GM23338 (cell line): Measurements from ENCODE around the gene BAHCC1. TPM values are rescaled to one million over a fixed set of nuclear protein-coding genes. Genes with fewer than 3 reads are reported as not detected.

Experiments
- ATAC-seq: fragments of 200-7000 bp; cut with Tn5 transposase; 3 replicates; pipeline ENCODE4 v1.9.1; 2020
- DNase-seq: peaks from one replicate; pipeline ENCODE4 v3.0.0-alpha.2; 2015; ENCODE audit warnings: low spot score
- H2AFZ ChIP-seq: fragments of 200-600 bp; sonication (generic); 2 replicates; pipeline ENCODE4 v1.8.0; 2016; ENCODE audit warnings: antibody characterized with exemption, mild to moderate bottlenecking, moderate library complexity
- H3F3A ChIP-seq: fragments of 200-600 bp; sonication (generic); replicated peaks from 2 replicates; pipeline ENCODE4 v1.8.0; 2017; ENCODE audit warnings: antibody characterized with exemption, mixed run types, low read depth
- H3K27ac ChIP-seq: fragments of 200-600 bp; sonication (generic); 2 replicates; pipeline ENCODE4 v1.6.1; 2016; ENCODE audit warnings: low read depth
- H3K27me3 ChIP-seq: fragments of 200-600 bp; sonication (generic); 2 replicates; pipeline ENCODE4 v1.8.0; 2016; ENCODE audit warnings: mild to moderate bottlenecking, mixed run types, moderate library complexity; ENCODE audit not compliant: insufficient read depth
- H3K36me3 ChIP-seq: fragments of 200-600 bp; sonication (generic); 2 replicates; pipeline ENCODE4 v1.8.0; 2016; ENCODE audit warnings: mild to moderate bottlenecking; ENCODE audit not compliant: insufficient read depth
- H3K4me1 ChIP-seq: fragments of 200-600 bp; sonication (generic); 2 replicates; pipeline ENCODE4 v1.8.0; 2016; ENCODE audit warnings: mild to moderate bottlenecking, moderate library complexity; ENCODE audit not compliant: insufficient read depth
- H3K4me2 ChIP-seq: fragments of 200-600 bp; sonication (generic); 2 replicates; pipeline ENCODE4 v1.7.1; 2017; ENCODE audit warnings: mixed run types
- H3K4me3 ChIP-seq: fragments of 200-600 bp; sonication (generic); 2 replicates; pipeline ENCODE4 v1.6.1; 2016; ENCODE audit warnings: mixed run types
- H3K79me2 ChIP-seq: fragments of 200-600 bp; sonication (generic); replicated peaks from 2 replicates; pipeline ENCODE4 v1.8.0; 2017; ENCODE audit warnings: mild to moderate bottlenecking; ENCODE audit not compliant: insufficient read depth
- H3K9me2 ChIP-seq: fragments of 200-600 bp; sonication (generic); 2 replicates; pipeline ENCODE4 v1.8.0; 2017; ENCODE audit not compliant: insufficient read depth
- H4K20me1 ChIP-seq: fragments of 200-600 bp; sonication (generic); replicated peaks from 2 replicates; pipeline ENCODE4 v1.8.0; 2017; ENCODE audit warnings: mild to moderate bottlenecking; ENCODE audit not compliant: insufficient read depth
- H3K27ac Mint-ChIP-seq: 2 replicates; pipeline ENCODE4 v1.8.0; 2020; ENCODE audit warnings: inconsistent platforms, mild to moderate bottlenecking, moderate library complexity, mixed read lengths
- H3K27me3 Mint-ChIP-seq: 3 replicates; pipeline ENCODE4 v1.8.0; 2022; ENCODE audit warnings: low read depth, mild to moderate bottlenecking, moderate library complexity, mixed read lengths, inconsistent platforms; ENCODE audit not compliant: insufficient read depth, poor library complexity
- H3K36me3 Mint-ChIP-seq: 3 replicates; pipeline ENCODE4 v1.8.0; 2021; ENCODE audit warnings: low read depth, mild to moderate bottlenecking, inconsistent platforms, moderate library complexity, mixed read lengths
- H3K4me1 Mint-ChIP-seq: 3 replicates; pipeline ENCODE4 v1.8.0; 2020; ENCODE audit warnings: mild to moderate bottlenecking, inconsistent platforms, mixed read lengths
- H3K4me3 Mint-ChIP-seq: 3 replicates; pipeline ENCODE4 v1.8.0; 2021; ENCODE audit warnings: moderate library complexity, mild to moderate bottlenecking, inconsistent platforms, mixed read lengths
- H3K9me3 Mint-ChIP-seq: 3 replicates; pipeline ENCODE4 v1.8.0; 2020; ENCODE audit warnings: moderate library complexity, mild to moderate bottlenecking, inconsistent platforms, mixed read lengths
- ETS1 ChIP-seq: IDR thresholded peaks from 2 replicates; pipeline ENCODE4 v1.6.1; 2016; ENCODE audit warnings: antibody characterized with exemption
- JUNB ChIP-seq: IDR thresholded peaks from one replicate; pipeline ENCODE4 v1.6.1; 2016; ENCODE audit warnings: antibody characterized with exemption; ENCODE audit not compliant: unreplicated experiment
- NANOG ChIP-seq: IDR thresholded peaks from 2 replicates; pipeline ENCODE4 v1.6.1; 2016; ENCODE audit warnings: antibody characterized with exemption, borderline replicate concordance
- POLR2AphosphoS5 ChIP-seq: IDR thresholded peaks from 2 replicates; pipeline ENCODE4 v1.6.1; 2016; ENCODE audit warnings: antibody characterized with exemption, low read depth
- ZNF462 ChIP-seq: fragments of 250-450 bp; sonication (Bioruptor Pico); IDR thresholded peaks from 2 replicates; pipeline ENCODE4 v1.5.0; 2020; ENCODE audit warnings: mild to moderate bottlenecking, moderate library complexity
- polyA plus RNA-seq: library from polyadenylated mRNA; unstranded; fragments of >200 nt; fragmentation: Nextera tagmentation; extraction: Ambion mirVana; gene quantifications from 2 replicates; pipeline ENCODE4 v1.2.1, GENCODE V29; 2016
- total RNA-seq: library from RNA; depleted of rRNA; stranded (reverse); fragments of >200 nt; shearing (Covaris generic); gene quantifications from 2 replicates; pipeline ENCODE4 v1.2.3, GENCODE V29; 2014

BAHCC1 gene
- total and polyA plus RNA-seq, 2 experiments from 2014 or later: 0.24 to 1.1 TPM

- no peak for TF ChIP-seq ZNF462
Observed at GRCh38 chr17:81483085-81483861, 88.0 kb downstream of the BAHCC1 start (continued).

- Histone ChIP-seq H3K27ac (no peak overlapping the region), H3K4me2 (peak overlapping the region; percentile 89), H2AFZ (peak overlapping the region; percentile 72), H3K27me3 (peaks cover 63% of the 10 kb centered on the region), H3K4me1 (peaks cover under 1% of the 10 kb centered on the region; the same call in 1 of the 2 replicates), H3K79me2 (no peaks in the 10 kb centered on the region), H4K20me1 (no peaks in the 10 kb centered on the region), H3K36me3 (no peaks in the 10 kb centered on the region), H3K9me2 (no peaks in the 10 kb centered on the region), H3K4me3 (peak overlapping the region; percentile 73), H3F3A (no peaks in the 10 kb centered on the region)
- peaks cover 49% of the 10 kb centered on the region for H3K27me3 Mint-ChIP-seq
- H3K4me1 Mint-ChIP-seq: peaks cover 2% of the 10 kb centered on the region; the same call in 1 of the 3 replicates
- H3K9me3 Mint-ChIP-seq: peaks cover 3% of the 10 kb centered on the region; the same call in 1 of the 3 replicates
- peak overlapping the region; percentile 44; the same call in 2 of the 3 replicates for H3K4me3 Mint-ChIP-seq
- no peak overlapping the region for H3K27ac Mint-ChIP-seq
- DNase-seq (peak; percentile 52), ATAC-seq (peak; percentile 11)
- no peak for TF ChIP-seq ETS1
- no peak for TF ChIP-seq JUNB
- TF ChIP-seq NANOG: no peak
- no peak for TF ChIP-seq POLR2AphosphoS5
- no peaks in the 10 kb centered on the region; the same call in 2 of the 3 replicates for H3K36me3 Mint-ChIP-seq
Observed at GRCh38 chr17:81483862-81484194, 88.6 kb downstream of the BAHCC1 start.
